Ectodermal cell (in vitro differentiated cells): ENCODE results near the gene ZFYVE1.
A peak's percentile ranks its signal among the peaks of the same experiment; 100 is the strongest.
"Not testable (repeated sequence)": the region's sequence is repeated elsewhere in the genome, so short reads cannot be mapped to it uniquely, and the experiment has no call there.

Experiments
- H3K27ac ChIP-seq: 2 replicates; pipeline ENCODE4 v1.7.0; 2013; ENCODE audit warnings: mild to moderate bottlenecking, low read depth, low read length; ENCODE audit not compliant: insufficient read depth, poor library complexity, severe bottlenecking
- H3K27me3 ChIP-seq: 2 replicates; pipeline ENCODE4 v1.7.0; 2013; ENCODE audit warnings: mild to moderate bottlenecking, low read length; ENCODE audit not compliant: insufficient read depth, control insufficient read depth, poor library complexity, severe bottlenecking
- H3K36me3 ChIP-seq: one replicate; pipeline ENCODE4 v1.7.0; 2013; ENCODE audit warnings: low read length; ENCODE audit not compliant: control insufficient read depth, insufficient read depth
- H3K4me1 ChIP-seq: one replicate; pipeline ENCODE4 v1.7.0; 2013; ENCODE audit warnings: low read length; ENCODE audit not compliant: control insufficient read depth, insufficient read depth
- H3K4me3 ChIP-seq: 2 replicates; pipeline ENCODE4 v1.7.0; 2013; ENCODE audit warnings: low read depth, low read length, control low read depth; ENCODE audit not compliant: insufficient read depth
- H3K9me3 ChIP-seq: 2 replicates; pipeline ENCODE4 v1.7.0; 2013; ENCODE audit warnings: mild to moderate bottlenecking, low read length, moderate library complexity; ENCODE audit not compliant: control insufficient read depth
- WGBS, 2 experiments: methylation state at CpG; one replicate each; pipeline ENCODE4 v1.1.7; 2013; ENCODE audit warnings: missing lambda C conversion rate in 2 of 2; 5-methylcytosine and 5-hydroxymethylcytosine counted together

The ZFYVE1 gene

DNA sequence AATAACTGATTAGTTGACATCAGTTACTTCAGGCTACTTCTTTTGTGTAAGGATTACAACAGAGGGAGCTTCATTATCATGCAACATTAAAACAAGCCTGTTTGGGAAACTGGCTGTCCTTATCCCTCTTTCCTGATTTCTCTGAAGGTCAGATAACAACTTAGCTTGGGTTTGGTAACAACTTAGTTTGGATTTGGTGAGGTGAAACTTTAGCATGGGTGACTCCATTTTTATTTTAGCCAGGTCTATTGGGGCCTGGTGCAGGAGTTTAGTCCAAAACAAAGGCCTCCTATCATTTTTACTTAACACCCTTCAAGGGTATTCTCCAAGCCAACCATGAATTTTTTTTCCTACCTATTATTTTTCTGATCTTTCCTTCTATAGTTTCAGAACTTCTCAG, 1.1 kb upstream of the ZFYVE1 start:
- peaks cover 3% of the 10 kb centered on the region for H3K36me3 ChIP-seq
- no peak overlapping the region for H3K27ac ChIP-seq
- H3K4me3 ChIP-seq: no peak overlapping the region
- H3K27me3 ChIP-seq: no peaks in the 10 kb centered on the region
- H3K4me1 ChIP-seq: no peaks in the 10 kb centered on the region
- no peaks in the 10 kb centered on the region for H3K9me3 ChIP-seq

- peak overlapping the region; percentile 75 for H3K4me3 ChIP-seq
- H3K27me3 ChIP-seq: no peaks in the 10 kb centered on the region
- 58 to 61% methylated on average over 3 of the region's 3 CpGs for WGBS, 2 experiments
- H3K9me3 ChIP-seq: no peaks in the 10 kb centered on the region
- no peaks in the 10 kb centered on the region for H3K4me1 ChIP-seq
- peaks cover 3% of the 10 kb centered on the region for H3K36me3 ChIP-seq
- no peak overlapping the region for H3K27ac ChIP-seq
Observed at GRCh38 chr14:73027546-73027945, 640 bp upstream of the ZFYVE1 start.

- Histone ChIP-seq H3K27ac (no peak overlapping the region), H3K9me3 (no peaks in the 10 kb centered on the region), H3K27me3 (no peaks in the 10 kb centered on the region), H3K4me1 (no peaks in the 10 kb centered on the region), H3K4me3 (peak overlapping the region; percentile 75), H3K36me3 (peaks cover 7% of the 10 kb centered on the region)
- 12 to 13% methylated on average over 14 of the region's 21 CpGs for WGBS, 2 experiments
Observed at GRCh38 chr14:73026243-73026844, 562 bp downstream of the ZFYVE1 start.

DNA sequence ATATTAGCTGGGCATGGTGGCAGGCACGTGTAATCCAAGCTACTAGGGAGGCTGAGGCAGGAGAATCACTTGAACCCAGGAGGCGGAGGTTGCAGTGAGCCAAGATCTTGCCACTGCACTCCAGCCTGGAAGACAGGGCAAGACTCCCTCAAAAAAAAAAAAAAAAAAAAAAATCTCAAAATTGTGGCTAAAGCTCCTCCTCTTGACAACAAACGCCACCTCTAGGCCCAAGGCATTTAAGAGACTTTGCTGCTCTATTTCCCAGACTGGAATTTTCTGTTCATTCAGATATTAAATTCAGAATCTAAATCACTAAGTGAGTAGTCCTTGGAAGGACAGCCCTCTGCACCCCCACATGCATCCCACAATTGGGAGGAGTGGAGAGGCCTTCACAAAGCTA, 1.4 kb downstream of the ZFYVE1 start:
- Histone ChIP-seq H3K9me3 (no peaks in the 10 kb centered on the region), H3K4me3 (no peak overlapping the region), H3K4me1 (no peaks in the 10 kb centered on the region), H3K36me3 (peaks cover 7% of the 10 kb centered on the region), H3K27ac (no peak overlapping the region), H3K27me3 (no peaks in the 10 kb centered on the region)
- 72 to 87% methylated on average over 3 of the region's 3 CpGs for WGBS, 2 experiments

GRCh38 chr14:73022051-73022450, 4.9 kb downstream of the ZFYVE1 start:
- 95 to 99% methylated on average over 3 to 4 of the region's 4 CpGs for WGBS, 2 experiments
- Histone ChIP-seq H3K27me3 (no peaks in the 10 kb centered on the region), H3K4me3 (no peak overlapping the region)

GRCh38 chr14:73016011-73016410, 10.9 kb downstream of the ZFYVE1 start:
- not testable (repeated sequence) for H3K27ac ChIP-seq, H3K27me3 ChIP-seq, H3K4me3 ChIP-seq, H3K9me3 ChIP-seq, H3K4me1 ChIP-seq, H3K36me3 ChIP-seq
- WGBS, 2 experiments: 93% methylated on average over 10 of the region's 10 CpGs

More at GRCh38 chr14:73022051-73022450, 4.9 kb downstream of the ZFYVE1 start:
- Histone ChIP-seq H3K4me1 (no peaks in the 10 kb centered on the region), H3K9me3 (no peaks in the 10 kb centered on the region), H3K27ac (no peak overlapping the region), H3K36me3 (peaks cover 7% of the 10 kb centered on the region)

DNA sequence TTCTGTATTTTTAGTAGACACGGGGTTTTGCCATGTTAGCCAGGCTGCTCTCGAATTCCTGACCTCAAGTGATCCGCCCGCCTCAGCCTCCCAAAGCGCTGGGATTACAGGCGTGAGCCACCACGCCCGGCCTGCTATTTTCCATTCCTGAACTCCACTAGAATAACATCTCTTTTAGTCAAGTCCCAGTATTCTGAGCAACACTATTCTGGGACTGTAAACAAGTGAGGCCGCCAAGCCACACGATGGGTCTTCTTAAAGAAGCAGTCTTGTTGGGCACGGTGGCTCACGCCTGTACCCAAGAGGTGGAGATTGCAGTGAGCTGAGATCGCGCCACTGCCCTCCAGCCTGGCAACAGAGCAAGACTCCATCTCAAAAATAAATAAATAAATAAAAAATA, 11.4 kb downstream of the ZFYVE1 start:
- not testable (repeated sequence) for H3K27me3 ChIP-seq, H3K4me3 ChIP-seq, H3K36me3 ChIP-seq, H3K9me3 ChIP-seq, H3K4me1 ChIP-seq, H3K27ac ChIP-seq
- WGBS, 2 experiments: 93 to 96% methylated on average over 14 of the region's 14 CpGs

DNA sequence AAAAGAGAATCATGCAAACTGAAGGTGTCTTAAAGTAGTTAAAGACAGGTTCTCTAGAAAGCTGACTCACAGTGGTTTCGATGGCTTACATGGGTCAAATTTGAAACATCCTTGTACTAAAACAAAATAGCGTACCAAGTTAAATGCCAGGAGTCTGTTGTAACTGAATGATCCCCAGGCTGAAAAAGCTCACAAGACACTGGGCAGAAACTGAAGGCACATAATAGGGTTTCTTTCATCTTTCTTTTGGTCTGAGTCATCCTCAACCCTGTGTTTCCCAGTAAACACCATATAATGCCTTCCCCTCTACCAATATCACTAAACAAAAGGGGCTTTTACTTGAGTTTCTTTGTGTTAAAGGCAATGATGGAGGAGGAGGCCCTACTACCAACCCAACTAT, 12.8 kb downstream of the ZFYVE1 start:
- Histone ChIP-seq H3K4me1 (no peaks in the 10 kb centered on the region), H3K4me3 (no peak overlapping the region), H3K27ac (no peak overlapping the region), H3K36me3 (peaks cover 3% of the 10 kb centered on the region), H3K9me3 (no peaks in the 10 kb centered on the region), H3K27me3 (no peaks in the 10 kb centered on the region)
- 72 to 78% methylated on average over 2 of the region's 2 CpGs for whole genome bisulfite sequencing, 2 experiments

DNA sequence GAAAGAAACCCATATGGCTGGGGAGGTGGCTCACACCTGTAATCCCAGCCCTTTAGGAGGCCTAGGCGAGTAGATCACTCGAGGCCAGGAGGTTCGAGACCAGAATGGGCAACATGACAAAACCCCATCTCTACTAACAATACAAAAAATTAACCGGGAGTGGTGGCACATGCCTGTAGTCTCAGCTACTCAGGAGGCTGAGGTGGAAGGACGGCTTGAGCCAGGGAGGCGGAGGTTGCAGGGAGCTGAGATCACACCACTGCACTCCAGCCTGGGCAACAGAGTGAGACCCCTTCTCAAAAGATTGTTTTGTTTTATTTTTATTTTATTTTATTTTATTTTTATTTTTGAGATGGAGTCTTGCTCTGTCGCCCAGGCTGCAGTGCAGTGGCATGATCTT, 15.7 kb downstream of the ZFYVE1 start:
- 91 to 94% methylated on average over 7 of the region's 7 CpGs for WGBS, 2 experiments

DNA sequence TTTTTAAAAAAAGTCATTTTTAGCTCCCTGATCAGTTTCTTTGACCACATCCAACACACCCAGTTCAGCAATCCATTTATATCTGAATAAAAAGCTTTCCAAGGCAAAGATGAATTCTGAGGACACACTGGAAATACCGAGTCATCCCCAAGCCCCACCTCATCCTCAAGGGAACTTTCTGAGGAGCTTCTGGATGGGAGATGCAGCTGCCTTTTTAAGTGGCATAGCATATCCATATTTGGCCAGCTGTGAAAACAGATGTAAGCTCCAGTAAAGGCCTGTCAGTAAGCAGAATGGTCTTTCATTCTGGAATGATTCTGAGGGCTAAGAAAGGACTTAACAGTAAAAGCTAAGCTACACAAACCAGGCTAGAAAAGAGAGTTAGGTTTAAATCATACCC, 18.4 kb downstream of the ZFYVE1 start:
- 89 to 100% methylated on average over 1 of the region's 1 CpG for WGBS, 2 experiments
- H3K27ac ChIP-seq: no peak overlapping the region

More for the DNA sequence above, 15.7 kb downstream of the ZFYVE1 start:
- not testable (repeated sequence) for H3K4me3 ChIP-seq, H3K9me3 ChIP-seq, H3K4me1 ChIP-seq, H3K36me3 ChIP-seq, H3K27ac ChIP-seq, H3K27me3 ChIP-seq

DNA sequence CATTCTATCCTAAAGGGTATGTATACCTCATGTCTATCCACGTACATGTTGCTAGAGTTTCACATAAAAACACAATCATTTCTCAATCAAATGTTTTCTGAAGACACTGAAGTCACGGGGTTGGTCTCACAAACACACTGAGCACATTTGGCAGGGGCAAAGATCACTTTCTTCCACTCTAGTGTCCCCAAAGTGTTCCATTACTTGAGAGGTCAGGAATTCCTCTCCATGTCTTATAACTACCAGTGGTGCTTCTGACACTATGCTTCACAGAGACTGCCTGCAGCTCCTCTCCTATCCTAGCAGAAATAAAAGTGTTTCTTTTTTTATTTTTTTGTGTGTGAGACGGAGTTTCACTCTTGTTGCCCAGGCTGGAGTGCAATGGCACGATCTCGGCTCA, 19.1 kb downstream of the ZFYVE1 start:
- Histone ChIP-seq H3K9me3 (no peaks in the 10 kb centered on the region), H3K4me3 (no peak overlapping the region), H3K36me3 (no peaks in the 10 kb centered on the region), H3K27ac (no peak overlapping the region), H3K4me1 (no peaks in the 10 kb centered on the region), H3K27me3 (no peaks in the 10 kb centered on the region)
- 94 to 95% methylated on average over 5 of the region's 5 CpGs for WGBS, 2 experiments

More for the DNA sequence above, 18.4 kb downstream of the ZFYVE1 start:
- H3K4me1 ChIP-seq: no peaks in the 10 kb centered on the region
- no peak overlapping the region for H3K4me3 ChIP-seq
- peaks cover 3% of the 10 kb centered on the region for H3K36me3 ChIP-seq
- H3K9me3 ChIP-seq: no peaks in the 10 kb centered on the region
- H3K27me3 ChIP-seq: no peaks in the 10 kb centered on the region
